Loucy (cell line): ENCODE measurements around the gene KIRREL3.

Experiments
- EZH2phosphoT487 ChIP-seq: fragments of 200-600 bp; IDR thresholded peaks from 2 replicates; pipeline ENCODE4 v1.6.1; 2018; ENCODE audit warnings: antibody characterized with exemption, mild to moderate bottlenecking, moderate library complexity, borderline replicate concordance
- TF ChIP-seq, protein P1 (sequence below): fragments of 200-600 bp; sonication (generic); conservative IDR thresholded peaks from 2 replicates; pipeline ENCODE4 v1.5.1; 2014; ENCODE audit warnings: mild to moderate bottlenecking, antibody characterized with exemption, low read length

DNA sequence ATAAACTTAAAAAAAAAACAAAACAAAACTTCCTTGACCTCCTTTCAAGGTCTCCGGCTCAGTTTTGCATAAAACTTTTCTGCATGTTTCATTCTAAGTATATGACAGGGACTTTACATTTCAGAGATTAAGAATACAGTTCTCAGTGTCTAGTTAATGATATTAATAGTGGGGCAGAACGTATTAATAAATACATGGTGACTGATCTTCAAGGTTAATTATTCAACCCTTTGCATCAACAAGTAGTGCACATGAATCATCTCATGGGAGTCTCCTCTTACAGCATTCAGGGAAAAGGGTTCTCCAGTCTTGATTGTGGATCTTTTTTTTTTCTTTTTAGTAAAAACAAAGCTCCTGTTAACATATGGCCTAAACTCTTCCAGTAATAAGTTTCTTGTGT lies 146.8 kb downstream of the KIRREL3 start:
- TF ChIP-seq, protein P1, sequence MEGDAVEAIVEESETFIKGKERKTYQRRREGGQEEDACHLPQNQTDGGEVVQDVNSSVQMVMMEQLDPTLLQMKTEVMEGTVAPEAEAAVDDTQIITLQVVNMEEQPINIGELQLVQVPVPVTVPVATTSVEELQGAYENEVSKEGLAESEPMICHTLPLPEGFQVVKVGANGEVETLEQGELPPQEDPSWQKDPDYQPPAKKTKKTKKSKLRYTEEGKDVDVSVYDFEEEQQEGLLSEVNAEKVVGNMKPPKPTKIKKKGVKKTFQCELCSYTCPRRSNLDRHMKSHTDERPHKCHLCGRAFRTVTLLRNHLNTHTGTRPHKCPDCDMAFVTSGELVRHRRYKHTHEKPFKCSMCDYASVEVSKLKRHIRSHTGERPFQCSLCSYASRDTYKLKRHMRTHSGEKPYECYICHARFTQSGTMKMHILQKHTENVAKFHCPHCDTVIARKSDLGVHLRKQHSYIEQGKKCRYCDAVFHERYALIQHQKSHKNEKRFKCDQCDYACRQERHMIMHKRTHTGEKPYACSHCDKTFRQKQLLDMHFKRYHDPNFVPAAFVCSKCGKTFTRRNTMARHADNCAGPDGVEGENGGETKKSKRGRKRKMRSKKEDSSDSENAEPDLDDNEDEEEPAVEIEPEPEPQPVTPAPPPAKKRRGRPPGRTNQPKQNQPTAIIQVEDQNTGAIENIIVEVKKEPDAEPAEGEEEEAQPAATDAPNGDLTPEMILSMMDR = no peak
- TF ChIP-seq EZH2phosphoT487 = no peak
